Keratinocyte (primary cell): ENCODE data around the gene ECE1. TPM values are rescaled to one million over a fixed set of nuclear protein-coding genes. Genes with fewer than 3 reads are reported as not detected.

ENCODE experiments used
- DNase-seq: peaks from one replicate; pipeline ENCODE4 v3.0.0-alpha.2; 2011; ENCODE audit warnings: low read depth, missing footprints, low spot score
- FAIRE-seq: peaks from 2 replicates; lab custom pipeline; 2011; peaks lifted over from hg19 to GRCh38; lab: Jason Lieb, UNC
- H2AFZ ChIP-seq: 2 replicates; pipeline ENCODE4 v1.6.0; 2012; ENCODE audit warnings: low read length, control low read depth, inconsistent platforms; ENCODE audit not compliant: control insufficient read depth
- H3K27ac ChIP-seq: 2 replicates; pipeline ENCODE4 v1.5.1; 2011; ENCODE audit warnings: low read length; ENCODE audit not compliant: control insufficient read depth, insufficient read depth
- H3K27me3 ChIP-seq: 3 replicates; pipeline ENCODE4 v1.6.0; 2011; ENCODE audit warnings: low read length; ENCODE audit not compliant: control insufficient read depth, insufficient read depth; ENCODE audit errors: extremely low read depth
- H3K36me3 ChIP-seq, 2 experiments: 2 replicates in 1 of 2; 3 replicates in 1 of 2; pipeline ENCODE4 v1.5.1; 2011; ENCODE audit warnings: low read length in 2 of 2, mild to moderate bottlenecking in 1 of 2; ENCODE audit not compliant: control insufficient read depth in 2 of 2, insufficient read depth in 2 of 2; ENCODE audit errors: extremely low read depth in 1 of 2
- H3K4me1 ChIP-seq: 3 replicates; pipeline ENCODE4 v1.5.1; 2011; ENCODE audit warnings: low read length; ENCODE audit not compliant: control insufficient read depth, insufficient read depth; ENCODE audit errors: extremely low read depth
- H3K4me2 ChIP-seq: 3 replicates; pipeline ENCODE4 v1.6.0; 2011; ENCODE audit warnings: low read depth, low read length; ENCODE audit not compliant: control insufficient read depth, insufficient read depth; ENCODE audit errors: extremely low read depth
- H3K4me3 ChIP-seq, 3 experiments: fragments of 200-600 bp in 1 of 3; sonication (generic) in 1 of 3; 2 replicates in 2 of 3; 3 replicates in 1 of 3; pipeline ENCODE4 v1.5.1; 2011 to 2016; ENCODE audit warnings: low read length in 3 of 3, mild to moderate bottlenecking in 3 of 3, control low read depth in 2 of 3, inconsistent platforms in 1 of 3, low read depth in 1 of 3, mixed read lengths in 1 of 3, mixed run types in 1 of 3, moderate library complexity in 1 of 3; ENCODE audit not compliant: control insufficient read depth in 2 of 3, insufficient read depth in 2 of 3; ENCODE audit errors: extremely low read depth in 1 of 3
- H3K79me2 ChIP-seq: 2 replicates; pipeline ENCODE4 v1.6.0; 2012; ENCODE audit warnings: low read length; ENCODE audit not compliant: control insufficient read depth, insufficient read depth
- H3K9ac ChIP-seq: 3 replicates; pipeline ENCODE4 v1.6.0; 2011; ENCODE audit warnings: low read length; ENCODE audit not compliant: control insufficient read depth, insufficient read depth; ENCODE audit errors: extremely low read depth
- H3K9me1 ChIP-seq: 3 replicates; pipeline ENCODE4 v1.6.0; 2011; ENCODE audit warnings: low read length; ENCODE audit not compliant: control insufficient read depth, insufficient read depth; ENCODE audit errors: extremely low read depth
- H3K9me3 ChIP-seq: 2 replicates; pipeline ENCODE4 v1.5.1; 2012; ENCODE audit warnings: low read depth, low read length; ENCODE audit not compliant: control insufficient read depth
- H4K20me1 ChIP-seq: 3 replicates; pipeline ENCODE4 v1.6.0; 2011; ENCODE audit warnings: low read length; ENCODE audit not compliant: control insufficient read depth, insufficient read depth; ENCODE audit errors: extremely low read depth
- CTCF ChIP-seq, 3 experiments: IDR thresholded peaks in 1 of 3; conservative IDR thresholded peaks in 1 of 3; optimal IDR thresholded peaks in 1 of 3; 2 replicates in 2 of 3; 3 replicates in 1 of 3; pipeline versions ENCODE3 to v1.5.1; 2011; ENCODE audit warnings: low read length in 3 of 3, mild to moderate bottlenecking in 3 of 3, moderate library complexity in 2 of 3, control low read depth in 1 of 3, inconsistent platforms in 1 of 3; ENCODE audit not compliant: insufficient read depth in 2 of 3; ENCODE audit errors: extremely low read depth in 1 of 3
- EZH2 ChIP-seq: IDR thresholded peaks from one replicate; pipeline ENCODE4 v1.6.1; 2012; ENCODE audit warnings: inconsistent platforms, mild to moderate bottlenecking, low read length, moderate library complexity
- dilution Hi-C: fragments of 300-500 bp; cut with MboI; formaldehyde crosslinking; loops from one replicate; pipeline ENCODE4 v1.7.0; 2020; ENCODE audit warnings: low sequenced_read_pairs; ENCODE audit not compliant: extremely low pct_ligation_motif_present
- polyA plus RNA-seq, 5 experiments: library from polyadenylated mRNA; depleted of rRNA in 3 of 5; stranded (reverse) in 3 of 5; stranded (forward) in 1 of 5; unstranded in 1 of 5; fragments of >200 nt; gene quantifications; 1 replicate in 1 of 5; 2 replicates in 3 of 5; 3 replicates in 1 of 5; pipeline versions ENCODE4 v1.2.1 to v1.2.3, GENCODE V29; 2011 to 2012; ENCODE audit warnings: missing spikeins in 2 of 5, low read depth in 1 of 5, low replicate concordance in 1 of 5

Gene ECE1
- polyA plus RNA-seq, 1 donor (not counting 4 experiments of a cell fraction or from before 2014, with no cell fraction given), result 59.1 TPM

GRCh38 chr1:21285055-21285372 lies 5.2 kb downstream of the ECE1 start:
- Histone ChIP-seq H2AFZ (no peak overlapping the region), H3K36me3 (no peaks in the 10 kb centered on the region), H3K9me1 (peaks cover 3% of the 10 kb centered on the region), H3K4me3 (no peak overlapping the region), H3K4me2 (no peak overlapping the region), H3K27me3 (no peaks in the 10 kb centered on the region), H3K4me1 (peaks cover 14% of the 10 kb centered on the region), H3K9ac (no peak overlapping the region), H3K79me2 (peaks cover 2% of the 10 kb centered on the region), H3K27ac (no peak overlapping the region), H4K20me1 (no peaks in the 10 kb centered on the region), H3K9me3 (no peaks in the 10 kb centered on the region)
- dilution Hi-C loops, result no loop called here
- DNase-seq (no peak), FAIRE-seq (no peak)
- TF ChIP-seq EZH2, result no peak
- TF ChIP-seq CTCF (optimal IDR thresholded peaks at IDR 0.05 in 1 of 3, IDR thresholded peaks at IDR 0.05 in 1 of 3, conservative IDR thresholded peaks at IDR 0.05 in 1 of 3; ENCODE audit: extremely low read depth in 1 of 3, insufficient read depth in 2 of 3, low read length in 3 of 3), result no peak

GRCh38 chr1:21284206-21285054 lies 5.8 kb downstream of the ECE1 start:
- dilution Hi-C loops, result no loop called here
- no peak for FAIRE-seq
- no peak for DNase-seq
- H3K9me1 ChIP-seq, result peaks cover 3% of the 10 kb centered on the region
- no peaks in the 10 kb centered on the region for H3K9me3 ChIP-seq
- H3K9ac ChIP-seq, result no peak overlapping the region
- H4K20me1 ChIP-seq, result no peaks in the 10 kb centered on the region
- no peaks in the 10 kb centered on the region for H3K36me3 ChIP-seq
- peaks cover 18% of the 10 kb centered on the region for H3K4me1 ChIP-seq
- TF ChIP-seq CTCF (optimal IDR thresholded peaks at IDR 0.05 in 1 of 3, IDR thresholded peaks at IDR 0.05 in 1 of 3, conservative IDR thresholded peaks at IDR 0.05 in 1 of 3; ENCODE audit: extremely low read depth in 1 of 3, insufficient read depth in 2 of 3, low read length in 3 of 3) (no peak), EZH2 (no peak)
- H3K4me3 ChIP-seq, result no peak overlapping the region
- H3K79me2 ChIP-seq, result peaks cover 2% of the 10 kb centered on the region
- no peak overlapping the region for H3K27ac ChIP-seq
- H2AFZ ChIP-seq, result no peak overlapping the region
- H3K27me3 ChIP-seq, result no peaks in the 10 kb centered on the region
- H3K4me2 ChIP-seq, result no peak overlapping the region
